NB4 (cell line): ENCODE results near the gene TAF4B.

ENCODE experiments used
- DNase-seq: peaks from one replicate; pipeline ENCODE4 v3.0.0; 2010; ENCODE audit warnings: low read depth
- H3K4me3 ChIP-seq: one replicate; pipeline ENCODE4 v1.5.1; 2011; ENCODE audit warnings: mild to moderate bottlenecking, low read depth, low read length, moderate library complexity
- CTCF ChIP-seq: IDR thresholded peaks from one replicate; pipeline ENCODE4 v1.5.1; 2012; ENCODE audit warnings: low read depth, low read length
- MAX ChIP-seq: IDR thresholded peaks from 2 replicates; pipeline ENCODE4 v1.6.1; 2011; ENCODE audit warnings: low read depth, low read length
- MYC ChIP-seq: IDR thresholded peaks from 2 replicates; pipeline ENCODE4 v1.6.1; 2011; ENCODE audit warnings: low read depth, low read length
- POLR2A ChIP-seq: IDR thresholded peaks from 2 replicates; pipeline ENCODE4 v1.6.1; 2011; ENCODE audit warnings: mild to moderate bottlenecking; ENCODE audit not compliant: insufficient read length; ENCODE audit errors: extremely low read depth

The TAF4B gene

GRCh38 chr18:26424428-26425147 is 198.3 kb downstream of the TAF4B start:
- no peak for DNase-seq
- no peak overlapping the region for H3K4me3 ChIP-seq
- TF ChIP-seq CTCF (no peak), MYC (no peak), POLR2A (no peak), MAX (no peak)

- no peak for TF ChIP-seq MYC
- no peak for TF ChIP-seq CTCF
- no peak for TF ChIP-seq MAX
- no peak for TF ChIP-seq POLR2A
- no peak for DNase-seq
- H3K4me3 ChIP-seq, result no peak overlapping the region
These were observed 198.9 kb downstream of the TAF4B start for GRCh38 chr18:26425148-26425531.

GRCh38 chr18:26429535-26430226 is 203.4 kb downstream of the TAF4B start:
- no peak overlapping the region for H3K4me3 ChIP-seq
- no peak for TF ChIP-seq MYC
- no peak for TF ChIP-seq MAX
- no peak for TF ChIP-seq POLR2A
- TF ChIP-seq CTCF, result no peak
- no peak for DNase-seq

GRCh38 chr18:26432651-26433424 is 206.6 kb downstream of the TAF4B start:
- DNase-seq, result no peak
- H3K4me3 ChIP-seq, result no peak overlapping the region
- no peak for TF ChIP-seq MYC
- no peak for TF ChIP-seq MAX
- no peak for TF ChIP-seq POLR2A
- no peak for TF ChIP-seq CTCF

GRCh38 chr18:26434887-26435286 is 208.6 kb downstream of the TAF4B start:
- no peak overlapping the region for H3K4me3 ChIP-seq
- TF ChIP-seq MYC (no peak), POLR2A (no peak), MAX (no peak), CTCF (no peak)
- no peak for DNase-seq
